MM.1S (cell line): Measurements from ENCODE around the gene ARHGAP40.

Source experiments
- EZH2 ChIP-seq: fragments of 300-600 bp; sonication (generic); optimal IDR thresholded peaks from 2 replicates; pipeline ENCODE3; 2017; ENCODE audit warnings: low read depth, mild to moderate bottlenecking, antibody characterized with exemption, low read length, mixed read lengths
- EZH2phosphoT487 ChIP-seq: fragments of 300-600 bp; sonication (generic); IDR thresholded peaks from 2 replicates; pipeline ENCODE4 v1.6.1; 2018; ENCODE audit warnings: antibody characterized with exemption, low read length
- TF ChIP-seq, protein P1 (sequence below): fragments of 300-600 bp; sonication (generic); IDR thresholded peaks from 2 replicates; pipeline ENCODE4 v1.5.1; 2016; ENCODE audit warnings: antibody characterized with exemption, low read length, mixed read lengths

DNA sequence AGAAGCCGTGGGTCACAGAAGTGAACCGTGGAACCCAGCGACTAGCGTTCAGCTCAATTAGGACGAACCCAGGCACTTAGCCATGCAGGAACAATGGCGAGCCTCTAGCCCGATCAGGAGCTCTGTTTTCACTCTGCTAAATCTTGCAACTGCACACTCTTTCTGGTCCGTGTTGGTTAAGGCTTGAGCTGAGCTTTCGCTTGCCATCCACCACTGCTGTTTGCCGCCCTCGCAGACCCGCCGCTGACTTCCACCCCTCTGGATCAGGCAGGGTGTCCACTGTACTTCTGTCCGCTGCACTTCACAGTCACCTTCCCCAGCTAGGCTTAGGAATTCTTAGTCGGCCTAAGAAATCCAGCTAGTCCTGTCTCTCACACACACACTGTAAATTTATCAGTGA is 96.9 kb downstream of the ARHGAP40 start:
- TF ChIP-seq, protein P1, sequence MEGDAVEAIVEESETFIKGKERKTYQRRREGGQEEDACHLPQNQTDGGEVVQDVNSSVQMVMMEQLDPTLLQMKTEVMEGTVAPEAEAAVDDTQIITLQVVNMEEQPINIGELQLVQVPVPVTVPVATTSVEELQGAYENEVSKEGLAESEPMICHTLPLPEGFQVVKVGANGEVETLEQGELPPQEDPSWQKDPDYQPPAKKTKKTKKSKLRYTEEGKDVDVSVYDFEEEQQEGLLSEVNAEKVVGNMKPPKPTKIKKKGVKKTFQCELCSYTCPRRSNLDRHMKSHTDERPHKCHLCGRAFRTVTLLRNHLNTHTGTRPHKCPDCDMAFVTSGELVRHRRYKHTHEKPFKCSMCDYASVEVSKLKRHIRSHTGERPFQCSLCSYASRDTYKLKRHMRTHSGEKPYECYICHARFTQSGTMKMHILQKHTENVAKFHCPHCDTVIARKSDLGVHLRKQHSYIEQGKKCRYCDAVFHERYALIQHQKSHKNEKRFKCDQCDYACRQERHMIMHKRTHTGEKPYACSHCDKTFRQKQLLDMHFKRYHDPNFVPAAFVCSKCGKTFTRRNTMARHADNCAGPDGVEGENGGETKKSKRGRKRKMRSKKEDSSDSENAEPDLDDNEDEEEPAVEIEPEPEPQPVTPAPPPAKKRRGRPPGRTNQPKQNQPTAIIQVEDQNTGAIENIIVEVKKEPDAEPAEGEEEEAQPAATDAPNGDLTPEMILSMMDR, result no peak
- TF ChIP-seq EZH2 (no peak), EZH2phosphoT487 (no peak)
